ENCODE results near the gene IGFLR1. TPM values are rescaled to one million over a fixed set of nuclear protein-coding genes. Genes with fewer than 3 reads are reported as not detected.

The IGFLR1 gene
- polyA plus RNA-seq, 1 donor from 2014 or later = 4.6 TPM

- Histone ChIP-seq H3K4me3 (ENCODE audit: low read length) (no peak overlapping the region), H4K20me1 (ENCODE audit: insufficient read depth) (no peaks in the 10 kb centered on the region), H3K9me3 (ENCODE audit: low read length) (no peaks in the 10 kb centered on the region), H3F3A (ENCODE audit: insufficient read depth, low read length, poor library complexity, severe bottlenecking) (no peaks in the 10 kb centered on the region), H3K79me2 (replicated peaks; ENCODE audit: insufficient read depth, low read length) (no peaks in the 10 kb centered on the region), H3K36me3 (ENCODE audit: insufficient read depth, low read length) (no peaks in the 10 kb centered on the region), H3K4me2 (ENCODE audit: low read length) (no peak overlapping the region), H3K9me2 (ENCODE audit: insufficient read depth, low read length) (no peaks in the 10 kb centered on the region), H3K27me3 (ENCODE audit: insufficient read depth, low read depth, low read length) (no peaks in the 10 kb centered on the region), H3K9ac (ENCODE audit: low read length) (no peak overlapping the region), H2AFZ (ENCODE audit: low read depth, low read length) (no peak overlapping the region), H3K27ac (ENCODE audit: low read length) (no peak overlapping the region)
- TF ChIP-seq EZH2 (IDR thresholded peaks at IDR 0.05; ENCODE audit: borderline replicate concordance, insufficient read depth, low read length, poor library complexity, severe bottlenecking) = no peak
- no peak for TF ChIP-seq MXI1 (conservative IDR thresholded peaks at IDR 0.05; ENCODE audit: poor library complexity, severe bottlenecking)
- no peak for TF ChIP-seq RAD21 (conservative IDR thresholded peaks at IDR 0.05)
- no peak for TF ChIP-seq CTCF (IDR thresholded peaks at IDR 0.05; ENCODE audit: poor library complexity, severe bottlenecking)
- TF ChIP-seq TAF1 (IDR thresholded peaks at IDR 0.05; ENCODE audit: low read depth) = no peak
- no peak for TF ChIP-seq EP300 (conservative IDR thresholded peaks at IDR 0.05; ENCODE audit: poor library complexity, severe bottlenecking)
- no peak for TF ChIP-seq SMC3 (conservative IDR thresholded peaks at IDR 0.05; ENCODE audit: poor library complexity)
- TF ChIP-seq POLR2AphosphoS5 (IDR thresholded peaks at IDR 0.05) = no peak
- TF ChIP-seq, protein P1, sequence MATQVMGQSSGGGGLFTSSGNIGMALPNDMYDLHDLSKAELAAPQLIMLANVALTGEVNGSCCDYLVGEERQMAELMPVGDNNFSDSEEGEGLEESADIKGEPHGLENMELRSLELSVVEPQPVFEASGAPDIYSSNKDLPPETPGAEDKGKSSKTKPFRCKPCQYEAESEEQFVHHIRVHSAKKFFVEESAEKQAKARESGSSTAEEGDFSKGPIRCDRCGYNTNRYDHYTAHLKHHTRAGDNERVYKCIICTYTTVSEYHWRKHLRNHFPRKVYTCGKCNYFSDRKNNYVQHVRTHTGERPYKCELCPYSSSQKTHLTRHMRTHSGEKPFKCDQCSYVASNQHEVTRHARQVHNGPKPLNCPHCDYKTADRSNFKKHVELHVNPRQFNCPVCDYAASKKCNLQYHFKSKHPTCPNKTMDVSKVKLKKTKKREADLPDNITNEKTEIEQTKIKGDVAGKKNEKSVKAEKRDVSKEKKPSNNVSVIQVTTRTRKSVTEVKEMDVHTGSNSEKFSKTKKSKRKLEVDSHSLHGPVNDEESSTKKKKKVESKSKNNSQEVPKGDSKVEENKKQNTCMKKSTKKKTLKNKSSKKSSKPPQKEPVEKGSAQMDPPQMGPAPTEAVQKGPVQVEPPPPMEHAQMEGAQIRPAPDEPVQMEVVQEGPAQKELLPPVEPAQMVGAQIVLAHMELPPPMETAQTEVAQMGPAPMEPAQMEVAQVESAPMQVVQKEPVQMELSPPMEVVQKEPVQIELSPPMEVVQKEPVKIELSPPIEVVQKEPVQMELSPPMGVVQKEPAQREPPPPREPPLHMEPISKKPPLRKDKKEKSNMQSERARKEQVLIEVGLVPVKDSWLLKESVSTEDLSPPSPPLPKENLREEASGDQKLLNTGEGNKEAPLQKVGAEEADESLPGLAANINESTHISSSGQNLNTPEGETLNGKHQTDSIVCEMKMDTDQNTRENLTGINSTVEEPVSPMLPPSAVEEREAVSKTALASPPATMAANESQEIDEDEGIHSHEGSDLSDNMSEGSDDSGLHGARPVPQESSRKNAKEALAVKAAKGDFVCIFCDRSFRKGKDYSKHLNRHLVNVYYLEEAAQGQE (IDR thresholded peaks at IDR 0.05; ENCODE audit: borderline replicate concordance) = no peak
Observed at GRCh38 chr19:35703343-35703742, 38.9 kb downstream of the IGFLR1 start.

DNA sequence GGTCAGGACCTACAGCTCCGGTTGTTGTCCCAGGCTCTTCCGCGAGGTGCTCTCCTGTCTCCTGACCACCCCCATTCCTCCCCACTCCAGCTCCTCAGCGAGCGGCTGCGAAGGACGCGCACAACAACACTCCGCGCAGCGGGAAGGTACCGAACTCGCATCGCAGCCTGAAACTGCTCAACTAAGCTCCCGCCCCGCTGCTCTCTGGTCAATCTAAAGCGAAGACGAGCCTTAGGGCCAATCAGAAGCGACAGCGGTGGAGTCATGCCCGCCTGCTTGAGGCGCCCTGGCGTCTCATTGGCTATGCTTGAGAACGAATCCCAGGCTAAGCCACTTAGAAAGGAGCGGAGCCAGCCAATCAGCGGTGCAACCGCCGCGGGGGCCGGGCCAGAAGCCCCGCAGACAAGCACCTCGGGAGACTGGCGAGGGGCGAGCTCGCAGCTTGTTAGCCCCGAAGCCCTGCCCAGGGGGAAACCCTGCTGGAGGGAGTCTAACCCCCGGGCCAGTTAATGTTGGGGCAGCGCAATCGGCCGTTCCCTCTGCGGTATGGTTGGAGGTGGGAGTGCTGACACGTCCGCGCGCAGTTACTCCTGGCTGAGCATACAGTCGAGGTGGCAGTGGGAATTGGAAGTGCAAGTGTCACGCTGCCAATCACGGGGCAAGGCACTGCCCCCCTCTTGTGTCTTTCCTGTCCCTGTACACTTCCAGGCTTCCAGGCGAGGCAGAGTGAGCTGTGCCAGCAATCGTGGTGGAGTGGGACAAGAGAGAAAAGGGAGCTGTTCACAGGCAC, 39.8 kb downstream of the IGFLR1 start:
- H3K79me2 ChIP-seq (replicated peaks; ENCODE audit: insufficient read depth, low read length) = no peaks in the 10 kb centered on the region
- H2AFZ ChIP-seq (ENCODE audit: low read depth, low read length) = peak overlapping the region; percentile 77
- no peaks in the 10 kb centered on the region for H4K20me1 ChIP-seq (ENCODE audit: insufficient read depth)
- H3K9me3 ChIP-seq (ENCODE audit: low read length) = no peaks in the 10 kb centered on the region
- no peaks in the 10 kb centered on the region for H3K36me3 ChIP-seq (ENCODE audit: insufficient read depth, low read length)
- peak overlapping the region; percentile 15 for H3K27ac ChIP-seq (ENCODE audit: low read length)
- peak overlapping the region; percentile 50 for H3K9ac ChIP-seq (ENCODE audit: low read length)
- peak overlapping the region; percentile 85 for H3K4me3 ChIP-seq (ENCODE audit: low read length)
- peak; percentile 26 for TF ChIP-seq CTCF (IDR thresholded peaks at IDR 0.05; ENCODE audit: poor library complexity, severe bottlenecking)
- TF ChIP-seq EP300 (conservative IDR thresholded peaks at IDR 0.05; ENCODE audit: poor library complexity, severe bottlenecking) = peak; percentile 45
- TF ChIP-seq TAF1 (IDR thresholded peaks at IDR 0.05; ENCODE audit: low read depth) = no peak
- TF ChIP-seq MXI1 (conservative IDR thresholded peaks at IDR 0.05; ENCODE audit: poor library complexity, severe bottlenecking) = no peak
- TF ChIP-seq RAD21 (conservative IDR thresholded peaks at IDR 0.05) = peak; percentile 35
- peak; percentile 51 for TF ChIP-seq SMC3 (conservative IDR thresholded peaks at IDR 0.05; ENCODE audit: poor library complexity)
- TF ChIP-seq, protein P1 (IDR thresholded peaks at IDR 0.05; ENCODE audit: borderline replicate concordance) = no peak
- H3F3A ChIP-seq (ENCODE audit: insufficient read depth, low read length, poor library complexity, severe bottlenecking) = no peaks in the 10 kb centered on the region
- H3K9me2 ChIP-seq (ENCODE audit: insufficient read depth, low read length) = no peaks in the 10 kb centered on the region
- no peaks in the 10 kb centered on the region for H3K27me3 ChIP-seq (ENCODE audit: insufficient read depth, low read depth, low read length)
- H3K4me2 ChIP-seq (ENCODE audit: low read length) = peak overlapping the region; percentile 43
